SH-SY5Y (cell line): ENCODE results near the gene LCP2.

Source experiments
- GATA2 ChIP-seq: IDR thresholded peaks from 2 replicates; pipeline ENCODE4 v1.6.1; 2011; ENCODE audit warnings: mild to moderate bottlenecking, low read depth, low read length
- GATA3 ChIP-seq: IDR thresholded peaks from 2 replicates; pipeline ENCODE4 v1.6.1; 2011; ENCODE audit warnings: low read depth, mild to moderate bottlenecking, low read length, moderate library complexity

DNA sequence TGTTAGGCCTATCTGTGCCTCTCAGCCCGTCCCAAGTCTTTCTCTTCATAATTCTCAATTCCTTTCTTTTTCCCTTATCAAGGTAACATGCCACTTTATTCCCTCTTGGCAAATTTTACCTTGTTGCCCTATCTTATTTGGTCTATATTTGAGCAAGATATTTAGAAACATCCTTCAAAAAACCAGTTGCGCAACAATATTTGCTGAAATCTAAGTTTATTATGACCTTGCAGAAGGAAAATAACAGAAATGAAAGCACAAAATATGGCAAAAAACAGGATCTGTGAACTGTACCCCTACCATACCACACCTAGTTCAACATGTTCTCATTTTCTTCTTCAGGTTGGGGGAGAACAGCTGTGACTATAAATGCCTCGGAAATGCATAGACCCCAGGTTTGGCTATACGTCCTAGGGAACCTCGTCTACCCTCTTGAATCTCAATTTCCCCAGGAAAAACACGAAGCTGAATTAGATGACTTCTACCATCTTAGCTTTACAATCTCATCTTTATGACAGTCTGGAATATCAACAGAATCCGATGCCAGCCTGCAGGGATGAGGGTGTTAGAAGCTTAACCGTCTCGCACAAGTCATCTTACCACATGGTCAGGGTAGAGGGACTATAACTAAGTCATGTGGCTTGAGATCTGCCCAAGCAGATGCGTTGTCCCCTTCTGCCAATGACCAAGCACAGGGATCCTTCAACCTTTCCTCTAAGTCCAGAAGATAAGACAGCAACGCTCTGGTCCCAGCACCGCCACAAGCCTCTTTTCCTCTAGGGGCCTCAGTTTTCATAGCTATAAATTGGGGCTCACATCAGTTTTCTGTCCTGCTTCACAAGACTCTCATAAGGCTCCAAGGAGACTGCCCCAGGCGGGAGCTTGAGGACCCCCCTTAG is 1.3 kb downstream of the LCP2 start:
- TF ChIP-seq GATA3 = no peak
- TF ChIP-seq GATA2 = no peak
